A673 (cell line): ENCODE data around the gene NEUROD1. TPM values are rescaled to one million over a fixed set of nuclear protein-coding genes. Genes with fewer than 3 reads are reported as not detected.

Experiments used
- BruUV-seq: library from RNA; stranded (reverse); fragments of 400-500 nt; replicated peaks from 2 replicates; lab custom pipeline; 2021; lab: Mats Ljungman, UMichigan
- CTCF ChIA-PET: fragments of 300-600 bp; sonication (Branson Sonifier 250); formaldehyde crosslinking; loops from one replicate; lab custom pipeline; 2022; ENCODE audit warnings: antibody characterized with exemption; lab: Charles Lee
- POLR2A ChIA-PET: fragments of 300-600 bp; sonication (Branson Sonifier 250); formaldehyde crosslinking; loops from one replicate; lab custom pipeline; 2022; ENCODE audit warnings: antibody characterized with exemption; ENCODE audit not compliant: low non-redundant PET; lab: Charles Lee
- DNase-seq: peaks from one replicate; pipeline ENCODE4 v3.0.0-alpha.2; 2015; ENCODE audit warnings: low spot score
- H3K27ac ChIP-seq: fragments of 200-600 bp; sonication (generic); 2 replicates; pipeline ENCODE4 v1.5.1; 2016; ENCODE audit warnings: mixed run types, low read depth, mild to moderate bottlenecking, mixed read lengths, antibody characterized with exemption, low read length; ENCODE audit not compliant: poor library complexity, severe bottlenecking
- H3K27me3 ChIP-seq: fragments of 200-600 bp; sonication (generic); replicated peaks from 2 replicates; pipeline ENCODE4 v1.6.1; 2017; ENCODE audit warnings: mixed run types, low read depth, mild to moderate bottlenecking, mixed read lengths, antibody characterized with exemption, low read length; ENCODE audit not compliant: insufficient read depth, poor library complexity
- H3K36me3 ChIP-seq: fragments of 200-600 bp; sonication (generic); 2 replicates; pipeline ENCODE4 v1.6.1; 2016; ENCODE audit warnings: mixed run types, mild to moderate bottlenecking, mixed read lengths, antibody characterized with exemption, low read length; ENCODE audit not compliant: insufficient read depth, poor library complexity, severe bottlenecking
- H3K4me1 ChIP-seq: fragments of 200-600 bp; sonication (generic); 2 replicates; pipeline ENCODE4 v1.6.1; 2017; ENCODE audit warnings: mixed run types, mild to moderate bottlenecking, mixed read lengths, antibody characterized with exemption, low read length; ENCODE audit not compliant: insufficient read depth, poor library complexity, severe bottlenecking
- H3K4me3 ChIP-seq: fragments of 200-600 bp; sonication (generic); 2 replicates; pipeline ENCODE4 v1.5.1; 2016; ENCODE audit warnings: low read depth, mixed run types, mild to moderate bottlenecking, mixed read lengths, low read length; ENCODE audit not compliant: poor library complexity, severe bottlenecking
- H3K9me3 ChIP-seq: fragments of 200-600 bp; sonication (generic); 2 replicates; pipeline ENCODE4 v1.6.1; 2016; ENCODE audit warnings: mixed run types, low read depth, mild to moderate bottlenecking, mixed read lengths, antibody characterized with exemption, low read length; ENCODE audit not compliant: poor library complexity, severe bottlenecking
- CTCF ChIP-seq: fragments of 300-800, 200-600 bp; sonication (generic); conservative IDR thresholded peaks from 2 replicates; pipeline ENCODE4 v1.5.1; 2017; ENCODE audit warnings: low read depth, mild to moderate bottlenecking, antibody characterized with exemption, low read length, moderate library complexity, mixed read lengths
- EZH2 ChIP-seq: fragments of 200-600 bp; sonication (generic); IDR thresholded peaks from 2 replicates; pipeline ENCODE4 v1.6.1; 2017; ENCODE audit warnings: borderline replicate concordance, low read depth, mild to moderate bottlenecking, mixed read lengths, antibody characterized with exemption, low read length; ENCODE audit not compliant: poor library complexity, severe bottlenecking
- intact Hi-C: fragments of 100-400 bp; cut with micrococcal nuclease; formaldehyde crosslinking; loops from one replicate; pipeline ENCODE4 v1.10.0; 2022; ENCODE audit not compliant: unreplicated experiment
- total RNA-seq: library from RNA; stranded (reverse); gene quantifications from 2 replicates; pipeline ENCODE4 v1.2.3, GENCODE V29; 2021

Gene NEUROD1
- total RNA-seq, 1 experiment from 2014 or later: not detected

GRCh38 chr2:181675254-181675653 lies 5.1 kb downstream of the NEUROD1 start:
- TF ChIP-seq EZH2 (no peak), CTCF (no peak)
- no peak for DNase-seq
- no peak overlapping the region for H3K27ac ChIP-seq
- H3K36me3 ChIP-seq: no peaks in the 10 kb centered on the region
- intact Hi-C loops: no loop called here
- CTCF ChIA-PET: no interaction called here
- H3K9me3 ChIP-seq: no peaks in the 10 kb centered on the region
- H3K4me3 ChIP-seq: no peak overlapping the region
- no peaks in the 10 kb centered on the region for H3K4me1 ChIP-seq
- peaks cover 49% of the 10 kb centered on the region for H3K27me3 ChIP-seq
- POLR2A ChIA-PET: no interaction called here
- BruUV-seq: no TSS peak

- no peak overlapping the region for H3K4me3 ChIP-seq
- DNase-seq: no peak
- no peak overlapping the region for H3K27ac ChIP-seq
- no peaks in the 10 kb centered on the region for H3K9me3 ChIP-seq
- ChIA-PET POLR2A (no interaction called here), CTCF (interaction anchor here (0.5 kb wide), 1 partner anchor 140 kb away, joined by 3 read pairs; no protein-coding TSS in a partner anchor)
- no TSS peak for BruUV-seq
- TF ChIP-seq EZH2 (no peak), CTCF (no peak)
- H3K27me3 ChIP-seq: peaks cover 41% of the 10 kb centered on the region
- intact Hi-C loops: no loop called here
- no peaks in the 10 kb centered on the region for H3K36me3 ChIP-seq
- H3K4me1 ChIP-seq: no peaks in the 10 kb centered on the region
Observed at GRCh38 chr2:181674461-181674860, 5.9 kb downstream of the NEUROD1 start.

GRCh38 chr2:181673173-181673572 lies 7.1 kb downstream of the NEUROD1 start:
- no TSS peak for BruUV-seq
- peaks cover 28% of the 10 kb centered on the region for H3K27me3 ChIP-seq
- POLR2A ChIA-PET: no interaction called here
- H3K4me3 ChIP-seq: no peak overlapping the region
- peak; percentile 42 for DNase-seq
- no peak for TF ChIP-seq EZH2
- TF ChIP-seq CTCF: no peak
- H3K4me1 ChIP-seq: no peaks in the 10 kb centered on the region
- no peaks in the 10 kb centered on the region for H3K9me3 ChIP-seq
- CTCF ChIA-PET: no interaction called here
- no peak overlapping the region for H3K27ac ChIP-seq
- intact Hi-C loops: no loop called here
- no peaks in the 10 kb centered on the region for H3K36me3 ChIP-seq
